ENCODE results near the gene TMEM151A. TPM values are rescaled to one million over a fixed set of nuclear protein-coding genes. Genes with fewer than 3 reads are reported as not detected.

The TMEM151A gene
- total RNA-seq, 1 donor from 2014 or later, result not detected

GRCh38 chr11:66338276-66339161 is 46.8 kb downstream of the TMEM151A start:
- no peak for ATAC-seq

GRCh38 chr11:66339162-66339675 is 47.5 kb downstream of the TMEM151A start:
- ATAC-seq, result peak; percentile 63

- ATAC-seq, result no peak
Measured at GRCh38 chr11:66339686-66340483, 48.2 kb downstream of the TMEM151A start.

- no peak for ATAC-seq
Measured at GRCh38 chr11:66340596-66341501, 49.2 kb downstream of the TMEM151A start.

- ATAC-seq, result no peak
Measured at GRCh38 chr11:66341502-66342126, 49.9 kb downstream of the TMEM151A start.

GRCh38 chr11:66343176-66343575 is 51.5 kb downstream of the TMEM151A start:
- no peak for ATAC-seq

- peak; percentile 85 for ATAC-seq
Measured at GRCh38 chr11:66344550-66345315, 53.0 kb downstream of the TMEM151A start, which contains the start of gene BRMS1. Gene BRMS1, minus strand, starts transcription at chr11:66345104. Its CDS starts 2,870 bp downstream, at chr11:66342234.

- no peak for ATAC-seq
Measured at GRCh38 chr11:66345316-66345649, 53.6 kb downstream of the TMEM151A start.

Other genes starting within 250 kb of the TMEM151A start
- gene GAL3ST3, start 242.7 kb upstream of the TMEM151A start, total RNA-seq, result not detected
- gene SF3B2, start 239.5 kb upstream of the TMEM151A start, total RNA-seq, result 76.7 TPM
- gene PACS1, start 221.6 kb upstream of the TMEM151A start, total RNA-seq, result 41.7 TPM
- gene KLC2, start 34.2 kb upstream of the TMEM151A start, total RNA-seq, result 14.2 TPM
- gene RAB1B, start 23.3 kb upstream of the TMEM151A start, total RNA-seq, result 145 TPM
- 0.52 TPM for gene CNIH2, start 13.7 kb upstream of the TMEM151A start, total RNA-seq
- 69.7 TPM for gene YIF1A, start 2.8 kb upstream of the TMEM151A start, total RNA-seq
- gene CD248, start 25.1 kb downstream of the TMEM151A start, total RNA-seq, result 4.0 TPM
- 23.1 TPM for gene RIN1, start 44.5 kb downstream of the TMEM151A start, total RNA-seq
- 31.8 TPM for gene BRMS1, start 53.2 kb downstream of the TMEM151A start, total RNA-seq
- gene B4GAT1, start 55.7 kb downstream of the TMEM151A start, total RNA-seq, result 3.5 TPM
- gene SLC29A2, start 79.9 kb downstream of the TMEM151A start, total RNA-seq, result 3.6 TPM
- not detected for gene NPAS4, start 129.1 kb downstream of the TMEM151A start, total RNA-seq
- gene MRPL11, start 147.0 kb downstream of the TMEM151A start, total RNA-seq, result 66.4 TPM
- gene PELI3, start 175.0 kb downstream of the TMEM151A start, total RNA-seq, result 3.7 TPM
- 46.9 TPM for gene DPP3, start 188.5 kb downstream of the TMEM151A start, total RNA-seq
- gene BBS1, start 218.7 kb downstream of the TMEM151A start, total RNA-seq, result 11.8 TPM

Measured in esophagus mucosa (tissue), 1 donor.